BLaER1 treated with 17β-estradiol and CSF1 and Interleukin-3, amounts not matched to agents 10 nM and 100 nM (cell line): ENCODE data around the gene HERC4.
"Not testable (repeated sequence)": the region's sequence is repeated elsewhere in the genome, so short reads cannot be mapped to it uniquely, and the experiment has no call there.

Experiments
- H3K27ac ChIP-seq, 11 experiments: shearing (Covaris generic); formaldehyde crosslinking; 2 replicates each; pipeline ENCODE4 v1.8.1; 2022
- H3K27me3 ChIP-seq, 11 experiments: shearing (Covaris generic); formaldehyde crosslinking; 2 replicates each; pipeline ENCODE4 v1.8.1; 2022
- H3K36me3 ChIP-seq, 11 experiments: shearing (Covaris generic); formaldehyde crosslinking; 2 replicates each; pipeline ENCODE4 v1.8.1; 2022
- H3K4me1 ChIP-seq, 10 experiments: shearing (Covaris generic); formaldehyde crosslinking; 2 replicates each; pipeline ENCODE4 v1.8.1; 2022
- H3K4me2 ChIP-seq, 11 experiments: shearing (Covaris generic); formaldehyde crosslinking; 2 replicates each; pipeline ENCODE4 v1.8.1; 2022
- H3K4me3 ChIP-seq, 10 experiments: shearing (Covaris generic); formaldehyde crosslinking; 2 replicates each; pipeline ENCODE4 v1.8.1; 2022
- H3K9ac ChIP-seq, 11 experiments: shearing (Covaris generic); formaldehyde crosslinking; 2 replicates each; pipeline ENCODE4 v1.8.1; 2022
- H3K9me3 ChIP-seq, 11 experiments: shearing (Covaris generic); formaldehyde crosslinking; replicated peaks in 1 of 11; 2 replicates each; pipeline ENCODE4 v1.8.1; 2022
- H4K20me1 ChIP-seq, 11 experiments: shearing (Covaris generic); formaldehyde crosslinking; 2 replicates each; pipeline ENCODE4 v1.8.1; 2022
- Cebpa-rat ChIP-seq, 11 experiments: shearing (Covaris generic); IDR thresholded peaks; 2 replicates each; pipeline ENCODE4 v1.8.1; 2022

Gene HERC4

DNA sequence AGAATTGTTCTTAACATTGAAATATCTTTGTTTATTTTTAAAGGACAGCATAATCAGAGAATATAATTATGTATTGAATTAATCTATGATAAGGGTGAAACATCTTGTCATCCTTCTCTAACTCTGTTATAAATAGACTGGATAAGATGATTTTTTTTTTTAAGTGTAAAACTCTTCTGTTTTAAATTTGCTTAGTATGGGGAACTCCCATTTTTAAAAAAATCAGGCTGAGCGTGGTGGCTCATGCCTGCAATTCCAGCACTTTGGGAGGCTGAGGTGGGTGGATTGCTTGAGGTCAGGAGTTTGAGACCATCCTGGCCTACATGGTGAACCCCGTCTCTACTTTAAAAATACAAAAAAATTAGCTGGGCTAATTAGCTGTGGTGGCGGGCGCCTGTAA, 9.4 kb upstream of the HERC4 start:
- no peak for TF ChIP-seq Cebpa-rat (IDR thresholded peaks at IDR 0.05)
- Histone ChIP-seq H3K9me3 (no peaks in the 10 kb centered on the region), H3K4me1 (peaks cover 10 to 39% (median 24%) of the 10 kb centered on the region in 10 experiments; a peak in 19 of 20 replicates), H3K27me3 (no peaks in the 10 kb centered on the region), H3K36me3 (no peaks in the 10 kb centered on the region), H3K4me3 (no peak overlapping the region), H3K9ac (no peak overlapping the region), H3K4me2 (peak overlapping the region in 2 of 11 experiments; percentile 17 to 30; a peak in 2 of 22 replicates), H4K20me1 (no peaks in the 10 kb centered on the region), H3K27ac (no peak overlapping the region)

DNA sequence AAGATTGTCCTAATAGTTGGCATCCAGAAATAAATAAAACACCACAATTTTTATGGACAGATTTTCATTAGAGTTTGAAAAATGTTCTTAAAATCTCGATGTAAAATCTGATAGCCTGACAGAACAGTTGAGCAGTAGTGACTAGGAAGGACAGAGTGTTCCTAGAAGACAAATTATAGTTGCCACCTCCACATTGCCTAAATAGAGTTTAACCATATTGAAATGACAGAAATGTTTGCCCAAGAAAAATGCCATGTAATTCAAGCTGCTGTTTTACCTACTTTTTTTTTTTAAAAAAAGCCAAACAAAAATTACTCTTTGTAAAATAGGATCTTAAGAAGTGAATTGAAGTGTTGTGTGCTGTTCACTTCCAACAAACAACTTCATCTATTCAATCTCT, 8.9 kb upstream of the HERC4 start:
- Histone ChIP-seq H3K4me3 (no peak overlapping the region), H3K4me2 (peak overlapping the region in 1 of 11 experiments; percentile 3; a peak in 1 of 22 replicates), H4K20me1 (no peaks in the 10 kb centered on the region), H3K27me3 (no peaks in the 10 kb centered on the region), H3K27ac (no peak overlapping the region), H3K9ac (no peak overlapping the region), H3K36me3 (no peaks in the 10 kb centered on the region), H3K9me3 (no peaks in the 10 kb centered on the region), H3K4me1 (peaks cover 12 to 36% (median 20%) of the 10 kb centered on the region in 10 experiments)
- no peak for TF ChIP-seq Cebpa-rat (IDR thresholded peaks at IDR 0.05)

DNA sequence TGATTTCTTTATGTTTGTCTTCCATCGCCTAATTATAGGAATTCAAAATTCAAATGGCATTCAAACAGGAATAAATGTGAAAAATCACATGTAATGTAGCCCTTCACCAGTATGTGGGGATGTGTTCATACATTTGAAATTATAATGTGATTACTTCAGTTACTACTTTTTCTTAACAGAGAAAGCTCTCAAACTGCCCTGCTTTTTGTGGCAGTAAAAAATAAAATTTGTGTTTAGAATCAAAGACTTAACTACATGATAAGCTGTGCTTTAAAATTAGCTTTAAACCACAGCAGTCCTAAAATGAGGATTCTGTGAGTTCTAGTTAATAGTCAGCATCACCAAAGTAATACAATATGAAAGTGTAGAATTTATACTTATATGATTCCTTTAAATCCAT, 7.8 kb upstream of the HERC4 start:
- Histone ChIP-seq H3K4me2 (no peak overlapping the region), H3K4me1 (peaks cover 7 to 25% (median 12%) of the 10 kb centered on the region in 10 experiments), H4K20me1 (no peaks in the 10 kb centered on the region), H3K27ac (no peak overlapping the region), H3K9me3 (no peaks in the 10 kb centered on the region), H3K9ac (no peak overlapping the region), H3K36me3 (no peaks in the 10 kb centered on the region), H3K27me3 (no peaks in the 10 kb centered on the region), H3K4me3 (no peak overlapping the region)
- TF ChIP-seq Cebpa-rat (IDR thresholded peaks at IDR 0.05) = no peak

DNA sequence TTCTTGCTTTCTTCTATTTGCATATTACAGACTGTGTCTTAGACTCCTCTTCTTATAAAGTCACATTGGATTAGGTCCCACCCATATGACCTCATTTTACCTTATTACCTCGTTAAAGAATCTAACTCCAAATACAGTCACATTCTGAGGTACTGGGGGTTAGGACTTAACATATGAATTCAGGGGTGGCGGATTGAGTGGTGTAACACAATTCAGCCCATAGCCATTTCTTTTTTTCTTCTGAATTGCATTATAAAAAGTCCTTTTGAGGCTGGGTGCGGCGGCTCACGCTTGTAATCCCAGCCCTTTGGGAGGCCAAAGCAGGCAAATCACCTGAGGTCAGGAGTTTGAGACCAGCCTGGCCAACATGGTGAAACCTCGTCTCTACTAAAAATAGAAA, 6.8 kb upstream of the HERC4 start:
- no peaks in the 10 kb centered on the region for H3K27me3 ChIP-seq
- no peak overlapping the region for H3K4me2 ChIP-seq
- peaks cover 0 to 18% (median 5%) of the 10 kb centered on the region in 10 experiments; a peak in 11 of 20 replicates for H3K4me1 ChIP-seq
- no peaks in the 10 kb centered on the region for H4K20me1 ChIP-seq
- H3K27ac ChIP-seq = no peak overlapping the region
- H3K9ac ChIP-seq = no peak overlapping the region
- H3K9me3 ChIP-seq = no peaks in the 10 kb centered on the region
- H3K36me3 ChIP-seq = no peaks in the 10 kb centered on the region
- no peak overlapping the region for H3K4me3 ChIP-seq
- TF ChIP-seq Cebpa-rat (IDR thresholded peaks at IDR 0.05) = no peak

DNA sequence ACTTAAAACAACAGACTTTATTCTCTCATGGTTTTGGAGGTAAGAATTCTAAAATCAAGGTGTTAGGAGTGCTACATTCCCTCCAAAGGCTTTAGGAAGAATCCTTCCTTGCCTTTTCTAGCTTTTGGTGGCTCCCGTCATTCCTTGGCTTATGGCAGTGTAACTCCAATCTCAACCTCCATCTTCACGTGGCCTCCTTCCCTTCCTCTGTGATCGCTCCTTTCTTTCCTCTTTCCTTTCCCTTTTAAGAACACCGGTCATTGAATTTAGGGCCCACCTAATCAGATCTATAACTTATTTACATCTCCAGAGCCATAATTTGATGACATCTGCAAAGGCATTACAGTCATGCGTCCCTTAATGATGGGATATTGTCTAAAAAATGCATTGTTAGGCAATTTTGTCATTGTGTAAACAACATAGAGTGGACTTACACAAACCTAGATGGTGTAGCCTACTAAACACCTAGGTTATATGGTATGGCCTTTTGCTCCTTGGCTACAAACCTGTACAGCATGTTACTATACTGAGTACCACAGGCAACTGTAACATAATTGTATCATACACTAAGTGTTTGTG, 5.9 kb upstream of the HERC4 start:
- Histone ChIP-seq H3K4me2 (no peak overlapping the region), H3K9me3 (no peaks in the 10 kb centered on the region; a peak in 1 of 22 replicates), H3K27me3 (no peaks in the 10 kb centered on the region), H3K9ac (no peak overlapping the region), H4K20me1 (no peaks in the 10 kb centered on the region), H3K4me3 (no peak overlapping the region), H3K4me1 (peaks cover 0 to 16% (median 5%) of the 10 kb centered on the region in 10 experiments; a peak in 11 of 20 replicates), H3K27ac (no peak overlapping the region), H3K36me3 (no peaks in the 10 kb centered on the region)
- no peak for TF ChIP-seq Cebpa-rat (IDR thresholded peaks at IDR 0.05)

DNA sequence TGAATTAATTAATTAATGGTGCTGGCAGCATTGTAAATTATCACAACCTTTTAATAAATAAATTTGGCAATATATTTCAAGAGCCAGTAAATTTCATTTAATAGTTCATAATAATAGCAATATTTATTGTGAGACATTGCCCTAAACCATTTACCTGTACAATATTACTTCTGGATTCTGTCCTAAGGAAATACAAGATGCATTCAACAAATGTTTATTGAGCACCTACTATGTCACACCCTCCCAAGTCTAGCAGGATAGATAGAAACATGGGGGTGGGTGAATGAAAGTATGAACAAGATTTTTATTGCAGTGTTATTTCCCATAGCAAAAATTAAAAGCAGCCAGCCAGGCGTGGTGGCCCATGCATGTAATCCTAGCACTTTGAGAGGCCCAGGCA, 4.4 kb upstream of the HERC4 start:
- no peak overlapping the region for H3K4me2 ChIP-seq
- no peak overlapping the region for H3K27ac ChIP-seq
- H4K20me1 ChIP-seq = peaks cover 0 to 3% (median 0%) of the 10 kb centered on the region in 11 experiments; a peak in 5 of 22 replicates
- TF ChIP-seq Cebpa-rat (IDR thresholded peaks at IDR 0.05) = no peak
- no peak overlapping the region for H3K9ac ChIP-seq
- H3K9me3 ChIP-seq = no peaks in the 10 kb centered on the region; a peak in 1 of 22 replicates
- H3K4me3 ChIP-seq = no peak overlapping the region
- no peaks in the 10 kb centered on the region for H3K36me3 ChIP-seq
- peaks cover 5 to 16% (median 10%) of the 10 kb centered on the region in 10 experiments; a peak in 18 of 20 replicates for H3K4me1 ChIP-seq
- H3K27me3 ChIP-seq = no peaks in the 10 kb centered on the region

DNA sequence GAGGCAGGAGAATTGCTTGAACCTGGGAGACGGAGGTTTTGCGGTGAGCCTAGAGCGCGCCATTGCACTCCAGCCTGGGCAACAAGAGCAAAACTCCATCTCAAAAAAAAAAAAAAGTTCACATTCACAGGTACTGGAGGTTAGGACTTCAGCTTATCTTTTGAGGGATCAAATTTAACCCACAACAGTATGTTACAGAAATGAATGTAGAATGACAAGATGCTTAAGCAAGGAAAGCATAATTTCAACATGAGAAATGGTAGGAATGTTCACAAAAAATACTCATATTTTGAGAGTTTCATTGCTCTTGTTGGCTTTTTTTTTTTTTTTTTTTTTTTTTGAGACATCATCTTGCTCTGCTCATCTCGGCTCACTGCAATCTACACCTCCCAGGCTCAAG, 1.9 kb upstream of the HERC4 start:
- H3K9me3 ChIP-seq = no peaks in the 10 kb centered on the region; a peak in 1 of 22 replicates
- peaks cover 11 to 27% (median 20%) of the 10 kb centered on the region in 11 experiments; a peak in 18 of 22 replicates for H4K20me1 ChIP-seq
- TF ChIP-seq Cebpa-rat (IDR thresholded peaks at IDR 0.05) = no peak

DNA sequence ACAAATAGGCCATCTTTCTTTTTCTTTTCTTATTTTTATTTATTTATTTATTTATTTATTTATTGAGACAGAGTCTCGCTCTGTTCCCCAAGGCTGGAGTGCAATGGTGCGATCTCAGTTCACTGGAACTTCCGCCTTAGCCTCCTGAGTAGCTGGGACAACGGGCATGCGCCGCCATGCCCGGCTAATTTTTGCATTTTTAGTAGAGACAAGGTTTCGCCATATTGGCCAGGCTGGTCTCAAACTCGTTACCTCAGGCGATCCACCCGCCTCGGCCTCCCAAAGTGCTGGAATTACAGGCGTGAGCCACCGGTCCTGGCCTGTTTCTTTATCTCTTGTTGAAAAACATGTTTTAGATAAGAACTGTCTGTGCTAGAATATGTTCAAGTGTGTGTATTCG, 998 bp upstream of the HERC4 start:
- H3K27me3 ChIP-seq, H3K4me3 ChIP-seq, H3K9ac ChIP-seq, H3K9me3 ChIP-seq: not testable (repeated sequence)
- Histone ChIP-seq H3K27ac (peak overlapping the region in 3 of 11 experiments; percentile 76 to 96 (median 94); a peak in 3 of 22 replicates), H3K36me3 (peaks cover 5 to 19% (median 9%) of the 10 kb centered on the region in 11 experiments; a peak in 17 of 22 replicates), H3K4me1 (peaks cover 13 to 44% (median 29%) of the 10 kb centered on the region in 10 experiments), H3K4me2 (peak overlapping the region in 10 of 11 experiments; percentile 62 to 89 (median 72); a peak in 15 of 22 replicates), H4K20me1 (peaks cover 11 to 36% (median 29%) of the 10 kb centered on the region in 11 experiments; a peak in 20 of 22 replicates)

More for the DNA sequence above, 1.9 kb upstream of the HERC4 start:
- Histone ChIP-seq H3K27me3 (no peaks in the 10 kb centered on the region), H3K4me2 (no peak overlapping the region), H3K36me3 (peaks cover 0 to 9% (median 0%) of the 10 kb centered on the region in 11 experiments; a peak in 6 of 22 replicates), H3K4me1 (peaks cover 9 to 36% (median 23%) of the 10 kb centered on the region in 10 experiments), H3K4me3 (no peak overlapping the region), H3K9ac (no peak overlapping the region), H3K27ac (no peak overlapping the region)

DNA sequence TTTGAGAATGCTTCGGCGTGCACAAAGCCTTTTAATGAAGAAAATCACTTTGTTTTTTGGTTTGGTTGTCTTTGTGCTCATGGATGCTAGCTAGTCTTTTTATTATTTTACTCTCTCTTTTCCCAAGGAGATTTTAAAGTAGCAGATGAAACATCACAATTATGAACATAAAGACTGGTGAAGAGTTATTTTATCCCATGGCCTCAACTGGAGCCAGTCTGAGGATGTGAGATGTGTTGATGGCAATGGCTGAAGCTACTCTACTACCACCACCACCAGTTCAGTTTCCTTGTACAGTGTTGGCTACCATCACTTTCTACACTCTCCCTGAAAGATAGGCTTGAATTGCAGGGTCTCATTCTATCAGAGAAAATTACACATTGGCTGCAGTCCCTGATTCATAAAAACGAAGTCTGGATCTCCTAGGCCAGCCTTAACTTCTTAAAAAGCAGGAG, 494 bp upstream of the HERC4 start:
- Histone ChIP-seq H3K9me3 (no peaks in the 10 kb centered on the region; a peak in 1 of 22 replicates), H3K4me2 (peak overlapping the region; percentile 57 to 89 (median 72)), H3K4me1 (peaks cover 17 to 44% (median 30%) of the 10 kb centered on the region in 10 experiments), H3K36me3 (peaks cover 10 to 24% (median 14%) of the 10 kb centered on the region in 11 experiments; a peak in 17 of 22 replicates), H3K9ac (peak overlapping the region in 10 of 11 experiments; percentile 46 to 100 (median 62); a peak in 18 of 22 replicates), H3K27me3 (no peaks in the 10 kb centered on the region), H3K27ac (peak overlapping the region; percentile 59 to 99 (median 94); a peak in 21 of 22 replicates), H4K20me1 (peaks cover 11 to 41% (median 34%) of the 10 kb centered on the region in 11 experiments; a peak in 20 of 22 replicates), H3K4me3 (peak overlapping the region; percentile 35 to 97 (median 45); a peak in 14 of 20 replicates)
- no peak for TF ChIP-seq Cebpa-rat (IDR thresholded peaks at IDR 0.05)
